M059J (cell line): ENCODE measurements around the gene STARD3. TPM values are rescaled to one million over a fixed set of nuclear protein-coding genes. Genes with fewer than 3 reads are reported as not detected.
"Not testable (repeated sequence)": the region's sequence is repeated elsewhere in the genome, so short reads cannot be mapped to it uniquely, and the experiment has no call there.

Source experiments
- DNase-seq: peaks from one replicate; pipeline ENCODE4 v3.0.0-alpha.2; 2012; ENCODE audit warnings: low read depth
- total RNA-seq: library from RNA; depleted of rRNA; stranded (reverse); fragments of >200 nt; shearing (Covaris generic); gene quantifications from 2 replicates; pipeline ENCODE4 v1.2.3, GENCODE V29; 2014

Gene STARD3
- total RNA-seq, 1 experiment from 2014 or later, result 33.1 TPM

- DNase-seq, result no peak
Observed at GRCh38 chr17:39695089-39695474, 58.1 kb downstream of the STARD3 start.

DNA sequence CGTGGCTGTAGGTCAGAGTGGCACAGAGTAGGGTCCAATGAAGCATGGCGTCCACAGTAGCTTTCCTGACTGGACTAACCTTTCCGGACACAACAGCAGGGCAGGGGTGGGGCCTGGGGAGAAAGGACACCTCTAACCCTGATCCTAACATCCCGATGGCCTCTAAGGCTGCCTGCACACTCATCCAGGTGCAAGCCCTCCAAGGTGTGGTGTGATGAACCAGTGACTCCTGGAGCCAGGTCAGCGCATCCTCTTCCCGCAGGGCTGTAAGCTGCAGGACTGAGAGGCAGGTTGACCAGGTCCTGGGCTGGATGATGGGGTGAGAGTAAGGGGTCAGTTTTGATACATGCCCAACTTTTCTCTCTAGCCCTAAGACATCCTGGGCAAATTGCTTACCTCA is 59.8 kb downstream of the STARD3 start:
- DNase-seq, result no peak

DNA sequence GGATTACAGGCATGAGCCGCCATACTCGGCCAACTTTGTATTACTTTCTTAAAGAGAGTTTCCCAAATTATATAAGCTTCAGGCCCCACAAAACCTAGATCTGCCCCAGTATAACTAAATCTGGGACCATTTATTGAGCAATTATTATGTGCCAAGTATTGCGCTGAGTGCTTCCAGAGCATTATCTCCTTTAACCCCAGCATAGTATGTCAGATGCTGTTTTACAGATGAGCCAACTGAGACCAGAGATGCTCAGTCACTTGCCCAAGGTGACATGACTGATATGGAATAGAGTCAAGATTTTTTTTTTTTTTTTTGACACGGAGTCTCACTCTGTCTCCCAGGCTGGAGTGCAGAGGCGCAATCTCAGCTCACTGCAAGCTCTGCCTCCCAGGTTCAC is 61.0 kb downstream of the STARD3 start:
- no peak for DNase-seq

DNA sequence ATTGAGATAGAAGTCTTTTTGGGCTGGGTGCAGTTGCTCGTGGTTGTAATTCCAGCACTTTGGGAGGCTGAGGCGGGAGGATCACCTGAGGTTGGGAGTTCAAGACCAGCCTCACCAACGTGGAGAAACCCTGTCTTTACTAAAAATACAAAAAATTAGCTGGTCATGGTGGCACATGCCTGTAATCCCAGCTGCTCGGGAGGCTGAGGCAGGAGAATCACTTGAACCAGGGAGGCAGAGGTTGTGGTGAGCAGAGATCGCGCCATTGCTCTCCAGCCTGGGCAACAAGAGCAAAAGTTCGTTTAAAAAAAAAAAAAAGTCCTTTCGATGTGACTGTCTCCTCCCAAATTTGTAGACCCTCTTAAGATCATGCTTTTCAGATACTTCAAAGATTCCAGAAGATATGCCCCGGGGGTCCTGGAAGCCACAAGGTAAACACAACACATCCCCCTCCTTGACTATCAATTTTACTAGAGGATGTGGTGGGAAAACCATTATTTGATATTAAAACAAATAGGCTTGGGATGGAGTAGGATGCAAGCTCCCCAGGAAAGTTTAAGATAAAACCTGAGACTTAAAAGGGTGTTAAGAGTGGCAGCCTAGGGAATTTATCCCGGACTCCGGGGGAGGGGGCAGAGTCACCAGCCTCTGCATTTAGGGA is 62.3 kb downstream of the STARD3 start:
- not testable (repeated sequence) for DNase-seq

DNA sequence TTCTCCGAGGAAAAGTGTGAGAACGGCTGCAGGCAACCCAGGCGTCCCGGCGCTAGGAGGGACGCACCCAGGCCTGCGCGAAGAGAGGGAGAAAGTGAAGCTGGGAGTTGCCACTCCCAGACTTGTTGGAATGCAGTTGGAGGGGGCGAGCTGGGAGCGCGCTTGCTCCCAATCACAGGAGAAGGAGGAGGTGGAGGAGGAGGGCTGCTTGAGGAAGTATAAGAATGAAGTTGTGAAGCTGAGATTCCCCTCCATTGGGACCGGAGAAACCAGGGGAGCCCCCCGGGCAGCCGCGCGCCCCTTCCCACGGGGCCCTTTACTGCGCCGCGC is 62.8 kb downstream of the STARD3 start, which contains the start of gene ERBB2:
ERBB2 (plus strand) TSS at position 247 of the 330 bp plus-strand sequence. CDS start 175 bp downstream, outside the sequence.
- no peak for DNase-seq

DNA sequence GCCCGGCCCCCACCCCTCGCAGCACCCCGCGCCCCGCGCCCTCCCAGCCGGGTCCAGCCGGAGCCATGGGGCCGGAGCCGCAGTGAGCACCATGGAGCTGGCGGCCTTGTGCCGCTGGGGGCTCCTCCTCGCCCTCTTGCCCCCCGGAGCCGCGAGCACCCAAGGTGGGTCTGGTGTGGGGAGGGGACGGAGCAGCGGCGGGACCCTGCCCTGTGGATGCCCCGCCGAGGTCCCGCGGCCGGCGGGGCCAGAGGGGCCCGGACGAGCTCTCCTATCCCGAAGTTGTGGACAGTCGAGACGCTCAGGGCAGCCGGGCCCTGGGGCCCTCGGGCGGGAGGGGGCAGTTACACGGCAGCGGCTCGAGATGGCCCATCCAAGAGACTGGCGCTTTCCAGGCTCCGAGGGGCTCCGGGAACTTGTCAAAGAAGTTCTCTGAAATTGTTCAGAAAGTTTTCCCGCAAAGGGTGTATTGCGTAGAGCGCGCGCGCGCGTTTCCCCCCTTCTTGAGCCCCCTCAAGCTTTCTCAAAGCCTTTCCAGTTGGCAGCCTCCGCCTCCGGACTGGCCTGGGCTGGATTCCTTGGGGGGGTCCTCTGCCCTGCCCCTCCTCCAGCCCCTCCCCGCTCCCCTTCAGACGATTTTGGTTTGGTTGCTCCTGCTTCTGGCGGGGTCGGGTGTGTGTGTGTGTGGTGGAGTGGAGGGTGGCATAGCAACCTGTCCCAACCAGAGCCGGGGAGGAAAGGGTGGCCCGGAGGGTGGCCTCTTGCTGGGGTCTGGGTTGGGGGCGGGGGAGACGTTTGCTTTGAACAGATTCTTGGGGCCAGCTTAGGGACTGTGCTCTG is 63.4 kb downstream of the STARD3 start:
- DNase-seq, result no peak

- no peak for DNase-seq
Observed at GRCh38 chr17:39701012-39701783, 64.3 kb downstream of the STARD3 start.

- no peak for DNase-seq
Observed at GRCh38 chr17:39701784-39702422, 65.0 kb downstream of the STARD3 start.

DNA sequence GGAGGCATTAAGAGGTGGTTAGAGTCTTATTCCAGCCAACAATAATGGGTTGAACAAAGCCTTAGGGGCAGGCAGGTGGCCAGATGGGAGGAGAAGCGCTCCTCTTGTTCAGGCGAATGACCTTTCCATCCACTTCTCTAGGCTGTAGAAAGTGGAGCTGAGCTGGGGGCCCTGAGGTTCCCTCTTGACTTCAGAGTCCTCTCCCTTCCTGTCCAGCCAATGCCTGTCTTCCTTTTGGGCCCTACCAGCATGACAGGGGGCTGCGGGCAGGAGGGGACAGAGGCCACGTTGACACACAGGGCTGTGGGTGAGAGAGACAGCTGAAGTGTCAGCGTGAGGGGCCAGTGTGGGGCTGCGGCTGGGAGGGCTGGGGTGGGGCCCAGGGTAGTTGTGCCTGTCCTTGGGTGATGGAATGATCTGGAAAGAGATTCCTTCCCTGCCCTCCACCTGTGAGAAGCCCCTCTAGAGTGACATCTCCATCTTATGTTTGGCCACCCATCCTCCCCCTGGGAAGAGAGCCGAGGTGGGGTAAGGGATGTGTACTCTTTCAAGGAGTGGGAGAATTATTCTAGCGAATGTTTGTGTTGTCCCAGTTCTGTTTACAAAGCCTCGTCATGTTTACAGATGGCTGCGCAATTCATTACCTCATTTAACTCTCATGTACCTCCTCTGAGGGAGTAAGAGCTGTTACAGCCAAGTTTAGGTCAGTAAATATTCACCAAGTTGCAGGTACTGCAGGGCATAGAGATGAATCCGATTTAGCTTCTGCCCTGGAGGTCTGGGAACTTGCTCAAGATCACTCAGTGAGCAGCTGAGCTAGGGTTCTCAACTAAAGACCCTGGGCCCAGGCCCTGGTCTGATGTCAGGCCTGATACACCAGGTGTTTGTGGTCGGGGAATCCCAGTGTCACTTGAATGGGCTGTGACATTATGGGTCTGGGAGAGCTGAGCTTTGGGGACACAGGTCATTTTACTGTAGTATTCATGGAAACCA is 66.3 kb downstream of the STARD3 start:
- no peak for DNase-seq

DNA sequence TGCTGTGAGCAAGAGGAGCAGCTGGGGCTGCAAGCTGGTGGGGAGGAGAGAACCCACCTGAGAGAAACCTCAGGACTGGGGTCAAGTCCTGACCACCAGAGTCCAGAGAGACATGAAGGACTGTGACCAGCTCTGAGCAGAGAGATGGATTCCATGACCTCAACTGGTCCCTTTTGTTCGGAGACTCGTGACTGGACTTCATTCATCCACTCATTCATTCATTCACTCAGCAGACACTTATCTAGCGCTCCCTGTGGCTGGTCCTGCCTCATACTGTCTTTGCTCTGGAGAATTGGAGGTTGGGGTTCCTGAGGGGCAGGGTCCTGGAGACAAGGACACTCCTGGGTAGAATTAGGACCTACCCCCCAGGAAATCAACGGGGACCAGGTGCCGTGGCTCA is 67.0 kb downstream of the STARD3 start:
- no peak for DNase-seq

DNA sequence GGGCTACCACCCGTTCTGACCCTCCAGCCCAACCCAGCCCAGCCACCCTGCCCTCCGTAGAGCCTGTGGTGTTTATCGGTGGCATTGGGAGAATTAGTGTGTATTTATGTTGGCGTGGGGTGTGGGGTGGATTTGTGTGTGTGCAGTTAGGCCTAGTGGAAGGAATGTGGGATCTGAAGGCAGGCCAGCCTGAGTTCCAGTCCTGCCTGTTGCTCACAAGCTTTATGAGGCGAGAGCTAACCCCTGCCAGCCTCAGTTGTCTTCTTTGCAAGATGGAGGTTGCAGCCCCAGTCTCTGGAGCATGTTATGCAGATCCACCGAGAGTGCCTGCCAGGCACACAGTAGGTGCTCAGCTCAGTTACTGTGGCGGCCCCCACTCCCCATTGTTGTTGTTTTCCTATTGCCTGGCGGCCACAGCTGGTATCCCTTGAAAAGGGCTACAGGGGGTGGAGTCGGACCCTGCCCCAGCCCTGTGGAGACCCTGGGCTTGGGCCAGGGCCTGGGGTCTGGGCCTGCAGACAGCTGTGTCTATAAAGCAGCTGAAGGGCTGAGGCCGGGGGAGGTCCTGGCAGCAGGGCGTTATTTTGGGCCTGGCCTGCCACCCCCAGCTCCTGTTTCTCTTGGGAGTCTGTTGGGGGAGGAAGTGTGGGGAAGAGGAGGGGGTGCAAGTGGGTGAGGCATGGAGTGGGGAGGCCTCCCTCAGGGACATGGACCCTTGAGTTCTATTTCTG is 68.0 kb downstream of the STARD3 start:
- no peak for DNase-seq

- DNase-seq, result no peak
Observed at GRCh38 chr17:39705786-39706348, 68.9 kb downstream of the STARD3 start.

DNA sequence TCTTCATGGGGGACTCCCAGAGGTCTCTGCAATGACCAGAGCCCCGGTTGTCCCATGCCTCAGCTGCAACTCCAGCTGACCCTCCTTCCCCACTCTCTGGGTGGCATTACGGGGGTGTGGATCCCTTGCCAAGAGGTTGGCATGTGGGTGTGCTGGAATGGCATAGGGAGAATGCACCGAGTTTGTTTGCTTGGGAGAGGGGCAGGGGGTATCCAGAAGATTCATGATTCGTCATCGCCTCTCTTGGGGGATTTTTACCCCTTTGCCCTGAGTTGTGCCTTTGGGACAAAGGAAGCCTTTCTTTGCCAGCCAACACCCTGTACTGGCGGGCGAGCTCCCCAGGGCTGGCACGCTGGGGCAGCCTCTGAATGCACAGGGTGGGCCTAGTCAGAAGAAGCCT is 69.4 kb downstream of the STARD3 start:
- no peak for DNase-seq

- DNase-seq, result no peak
Observed at GRCh38 chr17:39706921-39707337, 70.0 kb downstream of the STARD3 start.

DNA sequence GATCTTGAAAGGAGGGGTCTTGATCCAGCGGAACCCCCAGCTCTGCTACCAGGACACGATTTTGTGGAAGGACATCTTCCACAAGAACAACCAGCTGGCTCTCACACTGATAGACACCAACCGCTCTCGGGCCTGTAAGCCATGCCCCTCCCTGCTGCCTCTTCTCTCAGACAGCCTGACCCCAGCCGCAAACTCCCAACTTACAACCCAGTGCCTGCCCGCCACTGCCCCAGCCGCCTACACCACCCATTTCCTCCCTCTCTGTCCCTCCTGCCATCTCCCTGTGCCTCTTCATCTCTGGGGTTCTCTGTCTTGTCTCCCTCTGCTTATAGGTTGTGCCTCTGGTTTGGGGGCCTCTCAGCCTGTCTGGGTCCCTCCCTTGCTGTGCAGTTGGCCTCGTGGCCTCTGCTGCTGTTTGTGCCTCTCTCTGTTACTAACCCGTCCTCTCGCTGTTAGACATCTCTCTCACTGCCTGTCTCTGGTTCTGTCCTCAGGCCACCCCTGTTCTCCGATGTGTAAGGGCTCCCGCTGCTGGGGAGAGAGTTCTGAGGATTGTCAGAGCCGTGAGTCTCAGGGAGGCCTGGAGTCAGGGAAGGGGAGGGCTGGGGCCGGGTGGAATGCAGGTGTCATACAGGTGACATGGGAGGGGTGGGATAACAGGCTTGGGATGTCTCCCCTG is 72.5 kb downstream of the STARD3 start:
- no peak for DNase-seq

GRCh38 chr17:39709998-39710964 is 73.3 kb downstream of the STARD3 start:
- DNase-seq, result no peak

DNA sequence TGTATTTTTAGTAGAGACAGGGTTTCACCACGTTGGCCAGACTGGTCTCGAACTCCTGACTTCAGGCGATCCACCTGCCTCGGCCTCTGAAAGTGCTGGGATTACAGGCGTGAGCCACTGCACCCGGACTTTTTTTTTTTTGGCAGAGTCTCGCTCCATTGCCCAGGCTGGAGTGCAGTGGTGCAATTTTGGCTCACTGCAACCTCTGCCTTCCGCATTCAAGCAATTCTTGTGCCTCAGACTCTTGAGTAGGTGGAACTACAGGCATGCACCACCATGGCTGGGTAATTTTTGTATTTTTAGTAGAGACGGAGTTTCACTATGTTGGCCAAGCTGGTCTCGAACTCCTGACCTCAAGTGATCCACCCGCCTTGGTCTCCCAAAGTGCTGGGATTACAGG is 74.1 kb downstream of the STARD3 start:
- DNase-seq, result not testable (repeated sequence)

DNA sequence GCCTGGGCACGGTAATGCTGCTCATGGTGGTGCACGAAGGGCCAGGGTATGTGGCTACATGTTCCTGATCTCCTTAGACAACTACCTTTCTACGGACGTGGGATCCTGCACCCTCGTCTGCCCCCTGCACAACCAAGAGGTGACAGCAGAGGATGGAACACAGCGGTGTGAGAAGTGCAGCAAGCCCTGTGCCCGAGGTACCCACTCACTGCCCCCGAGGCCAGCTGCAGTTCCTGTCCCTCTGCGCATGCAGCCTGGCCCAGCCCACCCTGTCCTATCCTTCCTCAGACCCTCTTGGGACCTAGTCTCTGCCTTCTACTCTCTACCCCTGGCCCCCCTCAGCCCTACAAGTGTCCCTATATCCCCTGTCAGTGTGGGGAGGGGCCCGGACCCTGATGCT is 74.9 kb downstream of the STARD3 start:
- no peak for DNase-seq
